Measurements from ENCODE around the gene CCL16.

DNA sequence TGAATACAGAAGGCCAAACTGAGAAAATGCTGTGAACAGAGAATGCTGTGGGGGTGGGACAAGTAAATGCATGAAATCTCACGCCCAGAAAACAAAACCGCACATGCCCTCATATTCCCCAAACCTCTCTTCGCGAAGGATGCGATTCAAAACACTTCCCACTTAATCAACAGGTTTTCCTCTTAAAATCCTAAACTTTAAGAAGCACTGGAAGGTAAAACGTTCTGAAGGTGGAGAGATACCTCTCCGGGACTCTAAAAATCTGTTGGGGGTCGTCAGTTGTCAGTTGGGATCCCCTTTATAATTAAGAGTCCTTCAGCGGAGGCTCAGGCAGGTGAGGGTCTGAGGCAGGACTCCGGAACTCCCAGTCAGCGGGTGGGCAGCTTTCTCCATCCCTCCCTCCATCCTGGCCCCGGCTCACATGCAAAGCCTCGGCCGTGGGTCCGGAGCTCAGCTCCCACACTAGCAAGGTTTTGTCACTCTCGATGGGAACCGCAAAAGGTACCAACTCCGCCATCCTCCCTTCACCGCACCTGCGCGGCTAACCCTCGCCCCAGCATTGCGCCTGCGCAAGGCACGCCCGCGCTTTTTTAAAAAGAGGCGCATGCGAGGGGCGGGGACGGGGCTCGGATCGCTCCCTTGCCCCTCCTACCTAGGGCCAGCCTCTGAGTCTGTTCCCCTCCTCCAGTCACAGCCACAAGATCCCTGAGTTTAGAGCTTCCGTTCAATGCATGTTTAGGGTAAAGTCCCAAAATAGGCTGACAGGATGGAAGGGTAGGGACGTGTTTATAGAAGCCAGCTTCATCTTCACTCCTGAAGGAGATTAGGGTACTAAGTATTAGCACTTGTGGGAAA, 50.9 kb downstream of the CCL16 start, which contains the start of gene RDM1:
- no peak for TF ChIP-seq CTCF (IDR thresholded peaks at IDR 0.05)
- TF ChIP-seq POLR2A (IDR thresholded peaks at IDR 0.05), result no peak
